ENCODE data around the gene SHMT1.
"Not testable (repeated sequence)": the region's sequence is repeated elsewhere in the genome, so short reads cannot be mapped to it uniquely, and the experiment has no call there.

Gene SHMT1

DNA sequence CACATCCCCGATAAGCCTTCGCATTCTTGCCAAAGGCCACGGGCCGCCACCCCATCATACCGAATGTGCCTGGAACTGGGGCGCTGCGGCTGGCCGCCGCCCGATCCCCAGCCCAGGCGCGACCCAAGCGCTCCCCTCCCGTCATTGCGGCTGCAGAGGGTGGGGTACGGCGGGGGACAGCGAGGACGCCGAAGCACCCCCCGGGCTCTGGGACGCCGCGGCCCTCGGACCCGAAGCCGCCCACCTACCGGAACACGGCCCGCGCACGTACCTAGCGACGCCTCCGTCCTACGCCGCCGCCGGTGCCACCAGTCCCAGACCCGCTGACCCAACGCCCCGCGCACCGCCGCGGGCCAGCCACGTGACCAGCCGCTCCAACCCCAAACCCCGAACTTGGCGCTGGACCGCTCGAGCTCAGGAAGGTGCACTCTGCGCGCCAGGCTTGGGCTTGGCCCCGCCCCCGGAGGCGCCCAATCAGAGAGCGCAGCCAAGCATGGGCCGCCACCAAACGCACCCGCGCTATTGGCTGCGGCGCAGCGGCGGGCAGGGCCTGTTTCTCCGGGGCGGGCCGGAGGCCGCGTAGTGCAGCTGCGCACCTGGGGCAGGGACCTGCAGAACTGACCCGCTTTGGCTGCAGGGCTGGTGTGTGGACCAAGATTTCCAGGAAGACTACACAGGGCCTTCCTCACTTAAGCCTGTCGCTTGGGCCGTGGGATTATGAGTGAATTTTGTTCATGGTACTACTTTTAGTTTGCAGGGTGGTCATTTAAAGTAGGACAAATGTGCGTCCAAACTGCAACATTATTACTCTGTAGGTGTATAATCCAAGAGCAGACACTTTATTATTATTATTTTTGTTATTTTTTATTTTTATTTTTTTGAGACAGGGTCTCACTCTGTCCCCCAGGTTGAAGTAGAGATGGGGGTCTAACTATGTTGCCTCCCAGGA lies at the start of gene SHMT1:
Gene SHMT1, minus strand, starts transcription at position 450 of the 949 bp plus-strand sequence. CDS start 7,569 bp downstream, outside the sequence.
- Histone ChIP-seq H3K4me1 (ENCODE audit: control insufficient read depth, insufficient read depth, low read length) (peaks cover 4% of the 10 kb centered on the region), H3K4me3 (ENCODE audit: low read length) (peak within 1 kb of the TSS; percentile 92), H3K36me3 (ENCODE audit: control insufficient read depth, insufficient read depth, low read length) (no peaks in the 10 kb centered on the region), H3K27me3 (ENCODE audit: control insufficient read depth, insufficient read depth, low read length) (no peaks in the 10 kb centered on the region), H3K9me3 (ENCODE audit: control insufficient read depth, low read length) (no peaks in the 10 kb centered on the region), H3K9ac (ENCODE audit: low read length) (peak within 1 kb of the TSS; percentile 79)

- H3K9ac ChIP-seq (ENCODE audit: low read length); H3K4me3 ChIP-seq (ENCODE audit: low read length); H3K36me3 ChIP-seq (ENCODE audit: control insufficient read depth, insufficient read depth, low read length); H3K9me3 ChIP-seq (ENCODE audit: control insufficient read depth, low read length); H3K4me1 ChIP-seq (ENCODE audit: control insufficient read depth, insufficient read depth, low read length); H3K27me3 ChIP-seq (ENCODE audit: control insufficient read depth, insufficient read depth, low read length): not testable (repeated sequence)
Observed at GRCh38 chr17:18412001-18412538, 48.7 kb upstream of the SHMT1 start.

DNA sequence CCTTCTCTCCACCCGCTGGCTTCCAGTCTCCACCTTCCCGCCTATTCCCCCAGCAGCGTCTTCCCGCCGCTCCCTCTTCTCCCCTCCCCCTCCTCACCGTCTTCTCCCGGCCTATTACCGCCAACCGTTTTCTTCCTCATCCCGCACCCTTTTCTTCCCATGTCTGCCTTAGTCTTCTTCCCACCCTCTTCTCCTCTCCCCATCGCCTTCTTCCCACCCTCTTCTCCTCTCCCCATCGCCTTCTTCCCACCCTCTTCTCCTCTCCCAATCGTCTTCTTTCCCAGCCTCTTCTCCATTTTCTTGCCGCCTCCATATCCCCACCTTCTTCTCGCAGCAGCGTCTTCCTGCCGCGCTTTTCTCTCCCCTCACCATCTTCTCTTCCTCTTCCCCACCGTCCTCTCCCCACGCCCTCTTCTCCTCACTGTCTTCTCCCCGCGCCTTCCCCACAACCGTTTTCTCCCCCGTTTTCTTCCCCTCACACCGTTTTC lies 48.1 kb upstream of the SHMT1 start:
- H3K36me3 ChIP-seq (ENCODE audit: control insufficient read depth, insufficient read depth, low read length); H3K4me1 ChIP-seq (ENCODE audit: control insufficient read depth, insufficient read depth, low read length); H3K4me3 ChIP-seq (ENCODE audit: low read length); H3K9me3 ChIP-seq (ENCODE audit: control insufficient read depth, low read length); H3K9ac ChIP-seq (ENCODE audit: low read length); H3K27me3 ChIP-seq (ENCODE audit: control insufficient read depth, insufficient read depth, low read length): not testable (repeated sequence)

GRCh38 chr17:18410736-18411135 lies 47.4 kb upstream of the SHMT1 start:
- not testable (repeated sequence) for H3K9me3 ChIP-seq (ENCODE audit: control insufficient read depth, low read length); H3K4me1 ChIP-seq (ENCODE audit: control insufficient read depth, insufficient read depth, low read length); H3K27me3 ChIP-seq (ENCODE audit: control insufficient read depth, insufficient read depth, low read length); H3K4me3 ChIP-seq (ENCODE audit: low read length); H3K9ac ChIP-seq (ENCODE audit: low read length); H3K36me3 ChIP-seq (ENCODE audit: control insufficient read depth, insufficient read depth, low read length)

- H3K27me3 ChIP-seq (ENCODE audit: control insufficient read depth, insufficient read depth, low read length); H3K4me1 ChIP-seq (ENCODE audit: control insufficient read depth, insufficient read depth, low read length); H3K9me3 ChIP-seq (ENCODE audit: control insufficient read depth, low read length); H3K36me3 ChIP-seq (ENCODE audit: control insufficient read depth, insufficient read depth, low read length); H3K4me3 ChIP-seq (ENCODE audit: low read length); H3K9ac ChIP-seq (ENCODE audit: low read length): not testable (repeated sequence)
Observed at GRCh38 chr17:18409321-18409720, 46.0 kb upstream of the SHMT1 start.

- not testable (repeated sequence) for H3K36me3 ChIP-seq (ENCODE audit: control insufficient read depth, insufficient read depth, low read length); H3K4me1 ChIP-seq (ENCODE audit: control insufficient read depth, insufficient read depth, low read length); H3K4me3 ChIP-seq (ENCODE audit: low read length); H3K27me3 ChIP-seq (ENCODE audit: control insufficient read depth, insufficient read depth, low read length); H3K9me3 ChIP-seq (ENCODE audit: control insufficient read depth, low read length); H3K9ac ChIP-seq (ENCODE audit: low read length)
Observed at GRCh38 chr17:18408906-18409305, 45.6 kb upstream of the SHMT1 start.

GRCh38 chr17:18403604-18404003 lies 40.3 kb upstream of the SHMT1 start:
- H3K4me1 ChIP-seq (ENCODE audit: control insufficient read depth, insufficient read depth, low read length); H3K4me3 ChIP-seq (ENCODE audit: low read length); H3K36me3 ChIP-seq (ENCODE audit: control insufficient read depth, insufficient read depth, low read length); H3K9ac ChIP-seq (ENCODE audit: low read length); H3K27me3 ChIP-seq (ENCODE audit: control insufficient read depth, insufficient read depth, low read length); H3K9me3 ChIP-seq (ENCODE audit: control insufficient read depth, low read length): not testable (repeated sequence)

DNA sequence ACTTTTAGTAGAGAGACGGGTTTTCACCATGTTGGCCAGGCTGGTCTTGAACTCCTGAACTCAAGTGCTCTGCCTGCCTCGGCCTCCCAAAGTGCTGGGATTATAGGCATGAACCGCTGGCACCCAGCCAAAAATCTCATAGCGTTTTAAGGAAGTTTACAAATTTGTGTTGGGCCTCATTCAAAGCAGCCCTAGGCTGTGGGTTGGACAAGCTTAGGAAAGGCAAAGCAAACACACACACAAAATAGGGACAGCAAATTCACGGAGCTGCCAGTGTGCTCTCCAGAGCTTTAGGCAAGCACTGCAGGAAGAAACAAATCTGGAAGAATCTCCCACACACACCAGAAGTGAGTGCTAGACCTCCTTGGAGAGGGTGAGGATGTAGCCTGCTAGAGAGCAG lies 39.8 kb upstream of the SHMT1 start:
- H3K9me3 ChIP-seq (ENCODE audit: control insufficient read depth, low read length); H3K4me3 ChIP-seq (ENCODE audit: low read length); H3K4me1 ChIP-seq (ENCODE audit: control insufficient read depth, insufficient read depth, low read length); H3K27me3 ChIP-seq (ENCODE audit: control insufficient read depth, insufficient read depth, low read length); H3K9ac ChIP-seq (ENCODE audit: low read length); H3K36me3 ChIP-seq (ENCODE audit: control insufficient read depth, insufficient read depth, low read length): not testable (repeated sequence)

DNA sequence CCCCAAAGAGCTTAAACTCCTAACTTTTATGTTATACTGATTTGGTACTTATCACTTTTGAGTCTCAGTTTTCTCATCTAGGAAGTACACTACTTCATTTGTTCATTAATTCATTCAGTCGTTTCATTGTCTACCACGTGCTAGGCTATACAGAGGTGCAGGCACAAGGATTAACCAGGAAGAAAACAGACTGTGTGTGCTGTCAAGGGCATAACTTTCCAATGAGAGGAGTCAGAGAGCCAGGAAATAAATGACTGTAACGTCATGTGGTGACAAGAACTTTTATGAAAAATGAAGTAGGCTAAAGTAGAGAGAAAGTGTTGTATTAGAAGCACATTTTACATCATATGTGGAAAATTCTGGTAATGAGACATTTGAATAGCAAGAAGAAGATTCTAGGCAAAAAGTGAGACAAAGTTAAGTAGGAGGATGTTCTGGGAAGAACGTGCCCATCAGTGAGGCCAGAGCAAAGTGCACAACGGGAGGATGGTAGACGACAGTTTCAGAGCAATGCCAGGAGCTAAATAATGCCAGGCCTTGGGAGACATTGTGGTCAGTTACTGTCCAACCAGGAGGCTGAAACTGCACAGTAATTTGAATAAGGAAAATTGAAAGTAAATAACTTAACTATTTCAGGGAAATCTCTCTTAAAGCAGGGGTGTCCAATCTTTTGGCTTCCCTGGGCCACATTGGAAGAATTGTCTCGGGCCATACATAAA lies 38.7 kb upstream of the SHMT1 start:
- H3K36me3 ChIP-seq (ENCODE audit: control insufficient read depth, insufficient read depth, low read length); H3K9me3 ChIP-seq (ENCODE audit: control insufficient read depth, low read length); H3K27me3 ChIP-seq (ENCODE audit: control insufficient read depth, insufficient read depth, low read length); H3K4me3 ChIP-seq (ENCODE audit: low read length); H3K9ac ChIP-seq (ENCODE audit: low read length); H3K4me1 ChIP-seq (ENCODE audit: control insufficient read depth, insufficient read depth, low read length): not testable (repeated sequence)

DNA sequence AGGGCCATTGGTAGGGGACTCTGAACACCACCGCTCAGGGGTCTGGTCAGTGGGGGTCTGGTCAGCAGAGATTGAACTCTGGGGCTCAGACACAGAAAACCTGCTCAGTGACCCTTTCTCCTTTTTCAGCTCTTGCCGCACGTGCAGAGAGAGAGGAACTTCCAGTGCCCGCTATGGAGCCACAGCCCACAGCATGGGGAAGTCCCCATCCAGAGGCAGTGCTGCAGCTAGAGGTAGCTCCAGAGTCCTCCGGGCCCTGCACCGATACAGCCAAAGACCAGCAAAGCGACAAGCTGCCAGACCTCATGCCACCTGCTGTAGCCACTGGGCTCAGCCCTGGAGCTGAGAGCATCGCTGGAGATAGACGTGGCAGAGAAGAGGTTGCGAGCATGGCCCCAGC lies 25.4 kb upstream of the SHMT1 start:
- not testable (repeated sequence) for H3K4me1 ChIP-seq (ENCODE audit: control insufficient read depth, insufficient read depth, low read length); H3K4me3 ChIP-seq (ENCODE audit: low read length); H3K27me3 ChIP-seq (ENCODE audit: control insufficient read depth, insufficient read depth, low read length); H3K9me3 ChIP-seq (ENCODE audit: control insufficient read depth, low read length); H3K36me3 ChIP-seq (ENCODE audit: control insufficient read depth, insufficient read depth, low read length); H3K9ac ChIP-seq (ENCODE audit: low read length)

- H3K36me3 ChIP-seq (ENCODE audit: control insufficient read depth, insufficient read depth, low read length); H3K9ac ChIP-seq (ENCODE audit: low read length); H3K4me1 ChIP-seq (ENCODE audit: control insufficient read depth, insufficient read depth, low read length); H3K4me3 ChIP-seq (ENCODE audit: low read length); H3K27me3 ChIP-seq (ENCODE audit: control insufficient read depth, insufficient read depth, low read length); H3K9me3 ChIP-seq (ENCODE audit: control insufficient read depth, low read length): not testable (repeated sequence)
Observed at GRCh38 chr17:18388266-18388665, 24.9 kb upstream of the SHMT1 start.

- H3K4me1 ChIP-seq (ENCODE audit: control insufficient read depth, insufficient read depth, low read length); H3K4me3 ChIP-seq (ENCODE audit: low read length); H3K27me3 ChIP-seq (ENCODE audit: control insufficient read depth, insufficient read depth, low read length); H3K36me3 ChIP-seq (ENCODE audit: control insufficient read depth, insufficient read depth, low read length); H3K9me3 ChIP-seq (ENCODE audit: control insufficient read depth, low read length); H3K9ac ChIP-seq (ENCODE audit: low read length): not testable (repeated sequence)
Observed at GRCh38 chr17:18387583-18387982, 24.2 kb upstream of the SHMT1 start.
